Measurements from ENCODE around the gene AZU1.

The AZU1 gene

DNA sequence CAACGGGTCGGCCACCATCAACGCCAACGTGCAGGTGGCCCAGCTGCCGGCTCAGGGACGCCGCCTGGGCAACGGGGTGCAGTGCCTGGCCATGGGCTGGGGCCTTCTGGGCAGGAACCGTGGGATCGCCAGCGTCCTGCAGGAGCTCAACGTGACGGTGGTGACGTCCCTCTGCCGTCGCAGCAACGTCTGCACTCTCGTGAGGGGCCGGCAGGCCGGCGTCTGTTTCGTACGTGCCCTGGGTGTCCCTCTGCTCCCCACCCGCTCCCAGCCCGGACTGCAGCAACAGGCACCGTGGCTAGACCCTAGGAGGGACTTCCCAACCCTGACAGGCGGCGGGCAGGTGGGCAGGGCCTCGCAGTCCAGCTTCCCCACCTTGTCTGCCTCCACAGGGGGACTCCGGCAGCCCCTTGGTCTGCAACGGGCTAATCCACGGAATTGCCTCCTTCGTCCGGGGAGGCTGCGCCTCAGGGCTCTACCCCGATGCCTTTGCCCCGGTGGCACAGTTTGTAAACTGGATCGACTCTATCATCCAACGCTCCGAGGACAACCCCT is 28.0 kb downstream of the AZU1 start:
- no peak for DNase-seq

DNA sequence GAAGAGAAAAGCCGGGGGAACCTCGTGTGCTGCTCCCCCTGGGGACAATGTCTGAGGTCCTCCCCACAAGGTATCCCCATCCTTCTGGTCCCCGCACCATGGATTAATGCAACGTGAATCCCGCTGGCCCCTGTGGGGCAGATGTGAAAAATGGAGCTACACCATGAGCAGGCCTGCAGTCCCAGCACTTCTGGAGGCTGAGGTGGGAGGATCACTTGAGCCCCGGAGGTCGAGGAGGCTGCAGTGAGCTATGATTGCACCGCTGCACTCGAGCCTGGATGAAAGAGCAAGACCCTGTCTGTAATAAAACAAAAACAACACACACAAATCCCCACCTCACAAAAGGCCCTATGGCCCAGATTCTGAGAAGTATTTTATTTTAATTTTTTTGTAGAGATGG is 30.6 kb downstream of the AZU1 start:
- DNase-seq, result no peak

- DNase-seq, result no peak
Observed at GRCh38 chr19:858868-859843, 31.5 kb downstream of the AZU1 start, which contains the start of gene CFD. Gene CFD (plus strand): TSS chr19:859664. CDS start chr19:859690, 26 bp downstream.

DNA sequence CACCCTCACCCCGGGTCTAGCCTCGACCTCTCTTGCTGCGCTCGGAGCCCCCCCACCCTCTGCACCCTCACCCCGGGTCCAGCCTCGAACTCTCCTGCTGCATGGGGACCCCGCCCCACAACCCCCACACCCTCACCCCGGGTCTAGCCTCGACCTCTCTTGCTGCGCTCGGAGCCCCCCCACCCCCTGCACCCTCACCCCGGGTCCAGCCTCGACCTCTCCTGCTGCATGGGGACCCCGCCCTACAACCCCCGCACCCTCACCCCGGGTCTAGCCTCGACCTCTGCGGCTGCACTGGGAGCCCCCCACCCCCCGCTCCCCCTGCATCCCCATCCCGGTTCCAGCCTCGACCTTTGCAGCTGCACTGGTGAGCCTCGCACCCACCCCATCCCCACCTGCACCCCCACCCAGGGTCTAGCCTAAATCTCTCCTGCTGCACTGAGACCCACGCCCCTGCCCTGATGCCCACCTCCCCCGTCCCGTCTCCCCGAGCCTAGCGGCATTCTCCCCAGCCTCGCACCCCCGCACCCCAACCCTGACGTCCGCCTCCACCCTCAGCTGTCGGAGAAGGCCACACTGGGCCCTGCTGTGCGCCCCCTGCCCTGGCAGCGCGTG is 33.6 kb downstream of the AZU1 start:
- no peak for DNase-seq

GRCh38 chr19:861756-862580 is 34.3 kb downstream of the AZU1 start:
- peak; percentile 37 for DNase-seq

- no peak for DNase-seq
Observed at GRCh38 chr19:862581-863314, 35.1 kb downstream of the AZU1 start.

DNA sequence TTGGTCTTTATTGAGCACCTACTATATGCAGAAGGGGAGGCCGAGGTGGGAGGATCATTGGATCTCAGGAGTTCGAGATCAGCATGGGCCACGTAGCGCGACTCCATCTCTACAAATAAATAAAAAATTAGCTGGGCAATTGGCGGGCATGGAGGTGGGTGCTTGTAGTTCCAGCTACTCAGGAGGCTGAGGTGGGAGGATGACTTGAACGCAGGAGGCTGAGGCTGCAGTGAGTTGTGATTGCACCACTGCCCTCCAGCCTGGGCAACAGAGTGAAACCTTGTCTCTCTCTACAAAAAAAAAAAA is 35.6 kb downstream of the AZU1 start:
- no peak for DNase-seq

- DNase-seq, result no peak
Observed at GRCh38 chr19:866769-867300, 39.2 kb downstream of the AZU1 start.

DNA sequence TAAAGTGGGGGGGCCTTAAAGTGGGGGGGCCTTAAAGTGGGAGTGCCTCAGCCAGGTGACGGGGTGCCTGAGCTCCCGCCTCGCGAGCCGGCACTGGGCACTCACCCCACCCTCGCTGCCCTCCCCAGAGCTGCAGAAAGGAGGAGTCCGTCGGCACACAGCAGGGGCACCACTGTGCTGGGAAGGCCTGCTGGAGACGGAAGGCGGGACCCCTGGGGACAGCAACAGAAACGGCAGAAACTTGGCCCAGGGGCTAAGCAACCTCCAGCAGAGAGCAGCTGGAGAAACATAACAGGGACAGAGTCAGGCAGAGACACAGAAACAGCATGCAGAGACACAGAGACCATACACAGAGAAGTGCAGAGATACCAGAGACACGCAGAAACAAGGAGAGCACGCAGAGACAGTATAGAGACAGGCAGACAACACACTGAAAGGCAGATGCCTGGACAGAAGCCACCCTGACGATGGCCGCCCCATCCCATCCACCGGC is 39.7 kb downstream of the AZU1 start:
- no peak for DNase-seq

- DNase-seq, result no peak
Observed at GRCh38 chr19:867855-868457, 40.3 kb downstream of the AZU1 start.

GRCh38 chr19:868458-869244 is 41.0 kb downstream of the AZU1 start:
- DNase-seq, result no peak

DNA sequence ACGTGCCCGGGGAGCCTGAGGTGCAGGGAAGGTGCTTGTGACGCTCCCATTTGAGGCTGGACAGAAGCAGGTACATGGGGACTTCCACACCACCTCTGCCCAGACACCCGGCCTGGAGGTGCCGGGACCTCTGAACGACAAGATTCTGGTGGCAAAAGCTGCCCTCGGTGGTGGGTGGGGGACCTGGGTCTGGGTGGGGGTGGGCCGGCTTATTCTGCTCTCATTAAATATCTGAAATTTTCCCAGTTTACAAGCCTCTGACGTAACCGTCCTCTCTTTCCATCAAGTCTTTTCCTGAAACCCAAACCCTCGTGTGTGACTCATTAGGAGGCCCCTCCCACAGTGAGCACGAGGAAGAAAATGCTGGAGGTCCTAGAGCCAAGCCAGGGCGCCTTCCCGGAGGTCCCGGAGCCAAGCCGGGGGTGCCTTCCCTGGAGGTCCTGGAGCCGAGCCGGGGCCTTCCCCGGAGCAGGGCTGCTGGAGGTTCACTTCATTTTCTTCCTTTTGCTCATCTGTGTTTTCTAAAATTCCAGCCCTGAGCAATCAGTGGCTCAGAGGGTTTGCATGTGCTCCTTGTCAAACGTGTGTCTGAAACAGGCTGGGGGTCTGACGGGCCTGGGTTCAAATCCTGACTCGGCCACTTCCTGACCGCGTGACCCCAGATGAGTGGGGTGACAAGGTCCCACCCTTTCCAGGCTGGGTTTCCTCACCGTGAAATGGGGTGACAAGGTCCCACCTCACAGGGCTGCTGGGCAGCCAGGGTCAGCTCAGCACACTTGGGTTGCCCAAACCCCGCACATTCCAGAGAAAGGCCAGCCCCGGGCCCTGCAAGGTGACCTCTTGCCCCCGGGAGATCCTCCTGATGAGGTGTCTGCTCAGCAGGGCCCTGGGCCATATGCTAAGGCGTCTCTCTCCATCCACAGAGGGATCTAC is 41.9 kb downstream of the AZU1 start:
- DNase-seq, result no peak

GRCh38 chr19:870314-870713 is 42.7 kb downstream of the AZU1 start:
- DNase-seq, result no peak

GRCh38 chr19:870963-871401 is 43.3 kb downstream of the AZU1 start:
- peak; percentile 29 for DNase-seq

DNA sequence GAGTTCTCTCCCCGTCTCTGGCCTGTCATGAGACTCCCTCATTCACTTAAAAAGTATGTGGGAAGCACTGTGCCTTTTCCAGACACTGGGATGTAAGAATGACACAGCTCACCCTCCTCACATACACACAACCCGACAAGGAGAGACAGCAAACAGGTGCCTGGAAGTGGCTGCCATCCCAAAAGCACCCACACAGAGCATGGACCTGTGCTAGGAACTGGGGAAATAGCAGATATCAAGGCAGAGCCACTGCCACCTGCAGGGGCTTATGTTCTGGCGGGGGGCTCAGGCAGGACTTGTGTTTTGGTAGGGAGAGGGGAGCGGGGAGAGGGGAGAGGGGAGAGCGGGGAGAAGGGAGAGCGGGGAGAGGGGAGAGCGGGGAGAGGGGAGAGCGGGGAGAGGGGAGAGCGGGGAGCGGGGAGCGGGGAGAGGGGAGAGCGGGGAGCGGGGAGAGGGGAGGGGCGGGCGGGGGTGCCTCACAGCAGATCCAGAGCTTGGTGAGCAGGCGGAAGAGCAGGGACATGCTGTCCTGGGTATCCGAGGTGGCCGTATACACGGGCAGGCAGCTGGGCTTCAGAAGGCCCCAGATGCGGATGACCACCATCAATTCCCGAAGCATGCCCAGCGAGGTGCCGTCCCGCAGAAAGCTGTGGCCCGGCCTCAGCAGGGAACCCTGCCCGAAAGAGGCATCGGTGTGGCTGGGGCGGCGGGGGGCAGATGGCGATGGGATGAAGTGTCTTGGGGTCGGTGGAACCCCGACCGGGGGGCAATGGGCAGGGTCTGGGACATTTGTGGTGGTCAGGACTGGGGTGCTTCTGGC is 44.0 kb downstream of the AZU1 start:
- DNase-seq, result no peak

DNA sequence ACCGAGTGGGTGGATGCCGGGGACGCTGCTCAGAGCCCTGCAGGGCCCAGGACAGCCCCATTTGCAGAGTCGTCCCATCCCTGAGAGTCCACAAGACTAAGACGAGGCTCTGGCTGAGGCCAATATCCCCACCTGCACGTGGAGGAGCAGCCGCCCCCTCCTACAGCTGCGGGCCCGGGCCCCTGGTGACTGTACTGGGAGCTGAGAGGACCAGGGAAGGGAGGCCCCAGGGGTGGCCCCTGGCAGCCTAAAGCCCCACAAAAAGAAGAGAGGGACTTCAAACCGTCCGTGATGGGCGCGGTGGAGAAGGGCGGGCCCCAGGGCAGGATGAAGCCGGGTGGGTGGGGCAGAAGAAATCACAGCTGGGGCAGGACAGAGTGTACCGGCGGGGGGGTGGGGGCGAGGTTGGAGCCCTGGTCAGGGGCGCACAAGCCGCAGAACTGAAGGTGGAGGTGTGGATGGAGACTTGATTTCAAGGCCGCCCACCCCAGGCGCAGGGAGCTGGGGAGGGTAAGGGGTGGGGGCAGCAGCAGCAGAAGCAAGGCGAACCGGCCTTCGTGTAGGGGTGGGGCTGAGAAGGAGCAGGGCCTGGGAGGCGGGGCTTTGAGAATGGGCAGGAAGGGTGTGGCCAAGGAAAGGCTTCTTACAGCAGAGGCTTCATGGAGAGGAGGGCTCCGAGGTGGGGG is 44.8 kb downstream of the AZU1 start:
- peak; percentile 67 for DNase-seq

- no peak for DNase-seq
Observed at GRCh38 chr19:873084-873483, 45.4 kb downstream of the AZU1 start.

- no peak for DNase-seq
Observed at GRCh38 chr19:873561-874041, 46.0 kb downstream of the AZU1 start.
